Loucy (cell line): ENCODE data around the gene MUC5B.

ENCODE experiments used
- H2AFZ ChIP-seq: fragments of 200-600 bp; sonication (generic); 2 replicates; pipeline ENCODE4 v1.6.0; 2016; ENCODE audit warnings: antibody characterized with exemption, mild to moderate bottlenecking, low read length, moderate library complexity
- H3F3A ChIP-seq: fragments of 200-600 bp; 2 replicates; pipeline ENCODE4 v1.6.0; 2016; ENCODE audit warnings: antibody characterized with exemption, low read depth, mild to moderate bottlenecking
- H3K27me3 ChIP-seq: fragments of 200-600 bp; sonication (generic); 2 replicates; pipeline ENCODE4 v1.6.1; 2014; ENCODE audit warnings: low read length, mild to moderate bottlenecking; ENCODE audit not compliant: insufficient read depth, poor library complexity, severe bottlenecking
- H3K36me3 ChIP-seq: fragments of 200-600 bp; sonication (generic); 2 replicates; pipeline ENCODE4 v1.6.1; 2016; ENCODE audit warnings: low read length; ENCODE audit not compliant: insufficient read depth
- H3K4me1 ChIP-seq: fragments of 200-600 bp; sonication (generic); 2 replicates; pipeline ENCODE4 v1.5.1; 2014; ENCODE audit warnings: low read length, mild to moderate bottlenecking; ENCODE audit not compliant: insufficient read depth, poor library complexity, severe bottlenecking
- H3K4me2 ChIP-seq: fragments of 200-600 bp; sonication (generic); 2 replicates; pipeline ENCODE4 v1.6.0; 2014; ENCODE audit warnings: antibody characterized with exemption, low read length, low read depth, mild to moderate bottlenecking; ENCODE audit not compliant: poor library complexity, severe bottlenecking
- H3K4me3 ChIP-seq: fragments of 200-600 bp; sonication (generic); 2 replicates; pipeline ENCODE4 v1.5.1; 2014; ENCODE audit warnings: low read length, mild to moderate bottlenecking, mixed read lengths; ENCODE audit not compliant: poor library complexity, severe bottlenecking
- H3K79me2 ChIP-seq: fragments of 200-600 bp; sonication (generic); 2 replicates; pipeline ENCODE4 v1.6.1; 2014; ENCODE audit warnings: low read length; ENCODE audit not compliant: insufficient read depth
- H3K9ac ChIP-seq: fragments of 200-600 bp; sonication (generic); 2 replicates; pipeline ENCODE4 v1.6.0; 2014; ENCODE audit warnings: mild to moderate bottlenecking, low read depth, low read length, moderate library complexity; ENCODE audit not compliant: poor library complexity, severe bottlenecking
- H3K9me2 ChIP-seq: fragments of 200-600 bp; sonication (generic); replicated peaks from 2 replicates; pipeline ENCODE4 v1.6.1; 2016; ENCODE audit warnings: low read depth, low read length, mixed read lengths
- H3K9me3 ChIP-seq: fragments of 200-600 bp; sonication (generic); 2 replicates; pipeline ENCODE4 v1.6.1; 2014; ENCODE audit warnings: mild to moderate bottlenecking, antibody characterized with exemption, low read length, low read depth; ENCODE audit not compliant: insufficient read depth
- H4K20me1 ChIP-seq: fragments of 200-600 bp; sonication (generic); 2 replicates; pipeline ENCODE4 v1.6.0; 2014; ENCODE audit warnings: antibody characterized with exemption, low read length, mild to moderate bottlenecking; ENCODE audit not compliant: insufficient read depth, poor library complexity, severe bottlenecking
- EZH2phosphoT487 ChIP-seq: fragments of 200-600 bp; IDR thresholded peaks from 2 replicates; pipeline ENCODE4 v1.6.1; 2018; ENCODE audit warnings: antibody characterized with exemption, mild to moderate bottlenecking, moderate library complexity, borderline replicate concordance
- TF ChIP-seq, protein P1 (sequence below): fragments of 200-600 bp; sonication (generic); conservative IDR thresholded peaks from 2 replicates; pipeline ENCODE4 v1.5.1; 2014; ENCODE audit warnings: mild to moderate bottlenecking, antibody characterized with exemption, low read length

MUC5B gene

DNA sequence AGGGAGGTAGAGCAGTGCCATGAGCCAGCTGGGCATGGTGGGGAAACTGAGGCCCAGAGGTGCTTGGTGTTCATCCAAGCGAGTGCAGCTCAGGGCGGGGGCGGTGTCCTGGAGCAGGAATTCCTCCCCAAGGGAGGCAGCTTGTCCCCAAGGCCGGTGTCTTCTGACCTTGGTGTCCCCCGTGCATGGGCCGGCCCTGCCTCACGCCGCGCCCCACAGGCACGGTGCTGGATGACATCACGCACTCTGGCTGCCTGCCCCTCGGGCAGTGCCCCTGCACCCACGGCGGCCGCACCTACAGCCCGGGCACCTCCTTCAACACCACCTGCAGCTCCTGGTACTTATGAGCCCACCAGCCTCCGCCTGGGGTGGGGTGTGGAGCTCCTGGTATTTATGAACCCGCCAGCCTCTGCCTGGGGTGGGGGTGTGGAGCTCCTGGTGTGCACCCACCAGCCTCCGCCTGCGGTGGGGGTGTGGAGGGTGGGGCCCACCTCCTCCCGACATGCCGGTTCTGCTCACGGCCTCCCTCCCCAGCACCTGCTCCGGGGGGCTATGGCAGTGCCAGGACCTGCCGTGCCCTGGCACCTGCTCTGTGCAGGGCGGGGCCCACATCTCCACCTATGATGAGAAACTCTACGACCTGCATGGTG is 6.7 kb downstream of the MUC5B start:
- no peaks in the 10 kb centered on the region for H4K20me1 ChIP-seq
- H3K36me3 ChIP-seq: no peaks in the 10 kb centered on the region
- TF ChIP-seq EZH2phosphoT487: no peak
- TF ChIP-seq, protein P1, sequence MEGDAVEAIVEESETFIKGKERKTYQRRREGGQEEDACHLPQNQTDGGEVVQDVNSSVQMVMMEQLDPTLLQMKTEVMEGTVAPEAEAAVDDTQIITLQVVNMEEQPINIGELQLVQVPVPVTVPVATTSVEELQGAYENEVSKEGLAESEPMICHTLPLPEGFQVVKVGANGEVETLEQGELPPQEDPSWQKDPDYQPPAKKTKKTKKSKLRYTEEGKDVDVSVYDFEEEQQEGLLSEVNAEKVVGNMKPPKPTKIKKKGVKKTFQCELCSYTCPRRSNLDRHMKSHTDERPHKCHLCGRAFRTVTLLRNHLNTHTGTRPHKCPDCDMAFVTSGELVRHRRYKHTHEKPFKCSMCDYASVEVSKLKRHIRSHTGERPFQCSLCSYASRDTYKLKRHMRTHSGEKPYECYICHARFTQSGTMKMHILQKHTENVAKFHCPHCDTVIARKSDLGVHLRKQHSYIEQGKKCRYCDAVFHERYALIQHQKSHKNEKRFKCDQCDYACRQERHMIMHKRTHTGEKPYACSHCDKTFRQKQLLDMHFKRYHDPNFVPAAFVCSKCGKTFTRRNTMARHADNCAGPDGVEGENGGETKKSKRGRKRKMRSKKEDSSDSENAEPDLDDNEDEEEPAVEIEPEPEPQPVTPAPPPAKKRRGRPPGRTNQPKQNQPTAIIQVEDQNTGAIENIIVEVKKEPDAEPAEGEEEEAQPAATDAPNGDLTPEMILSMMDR: no peak
- no peaks in the 10 kb centered on the region for H3K4me1 ChIP-seq
- no peak overlapping the region for H3K4me2 ChIP-seq
- no peak overlapping the region for H2AFZ ChIP-seq
- no peaks in the 10 kb centered on the region for H3K27me3 ChIP-seq
- no peaks in the 10 kb centered on the region for H3K79me2 ChIP-seq
- no peak overlapping the region for H3K4me3 ChIP-seq
- H3K9ac ChIP-seq: no peak overlapping the region
- H3F3A ChIP-seq: no peaks in the 10 kb centered on the region
- H3K9me3 ChIP-seq: peaks cover 3% of the 10 kb centered on the region; the same call in 1 of the 2 replicates
- no peaks in the 10 kb centered on the region for H3K9me2 ChIP-seq

DNA sequence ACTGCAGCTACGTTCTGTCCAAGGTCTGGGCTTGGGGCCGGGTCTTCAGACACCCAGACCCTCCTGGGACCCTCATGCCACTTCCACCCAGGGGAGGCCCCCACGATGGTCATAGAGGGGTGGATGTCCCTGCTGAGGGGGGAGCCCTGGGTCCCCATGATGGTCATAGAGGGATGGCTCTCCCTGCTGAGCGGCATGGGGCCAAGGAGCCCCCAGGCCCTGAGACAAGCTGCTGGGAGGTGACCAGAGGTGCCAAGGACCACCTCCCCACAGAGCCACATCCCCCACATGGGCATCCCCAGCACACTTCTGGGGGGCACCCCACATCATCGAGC is 7.2 kb downstream of the MUC5B start:
- no peak overlapping the region for H3K4me2 ChIP-seq
- no peak overlapping the region for H3K4me3 ChIP-seq
- no peaks in the 10 kb centered on the region for H3K36me3 ChIP-seq
- H3F3A ChIP-seq: no peaks in the 10 kb centered on the region
- H4K20me1 ChIP-seq: no peaks in the 10 kb centered on the region
- H3K9me2 ChIP-seq: no peaks in the 10 kb centered on the region
- H3K79me2 ChIP-seq: no peaks in the 10 kb centered on the region
- peaks cover 3% of the 10 kb centered on the region; the same call in 1 of the 2 replicates for H3K9me3 ChIP-seq
- no peak overlapping the region for H3K9ac ChIP-seq
- TF ChIP-seq EZH2phosphoT487: no peak
- TF ChIP-seq, protein P1: no peak
- no peaks in the 10 kb centered on the region for H3K4me1 ChIP-seq
- H2AFZ ChIP-seq: no peak overlapping the region
- H3K27me3 ChIP-seq: no peaks in the 10 kb centered on the region

DNA sequence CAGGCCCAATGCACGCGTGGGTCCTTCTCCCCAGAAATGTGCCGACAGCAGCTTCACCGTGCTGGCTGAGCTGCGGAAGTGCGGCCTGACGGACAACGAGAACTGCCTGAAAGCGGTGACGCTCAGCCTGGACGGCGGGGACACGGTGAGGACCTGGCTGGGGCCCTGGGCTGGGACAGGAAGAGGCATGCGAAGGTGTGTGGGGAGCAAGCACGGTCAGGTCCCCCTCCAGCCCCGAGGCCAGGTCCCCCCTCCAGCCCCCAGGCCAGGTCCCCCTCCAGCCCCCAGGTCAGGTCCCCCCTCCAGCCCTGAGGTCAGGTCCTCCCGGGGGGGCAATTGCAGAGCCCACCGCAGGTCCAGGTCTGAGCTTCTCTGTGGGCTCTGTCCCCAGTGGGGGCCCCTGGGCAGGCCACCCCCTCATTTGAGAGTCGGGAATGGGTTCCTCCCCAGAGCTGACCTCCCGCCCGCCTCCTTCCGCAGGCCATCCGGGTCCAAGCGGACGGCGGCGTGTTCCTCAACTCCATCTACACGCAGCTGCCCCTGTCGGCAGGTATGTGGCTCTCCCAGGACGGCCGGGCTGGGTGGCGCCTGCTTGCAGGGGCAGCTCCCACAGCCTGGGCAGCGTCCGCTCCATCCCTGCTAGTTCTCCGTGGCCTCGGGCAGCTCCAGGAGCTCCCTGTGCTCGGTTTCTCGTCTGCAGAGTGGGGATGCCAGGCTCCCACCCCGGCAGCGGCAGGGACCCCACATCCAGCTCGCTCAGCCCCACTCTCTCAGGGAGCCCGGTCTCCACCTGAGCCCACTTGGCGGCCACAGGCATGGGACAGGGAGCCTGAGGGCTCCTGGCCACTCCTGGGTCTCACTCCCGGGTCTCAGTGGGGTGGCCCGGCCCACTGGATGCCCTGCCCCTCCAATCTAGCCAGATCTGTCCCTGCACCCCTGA is 7.9 kb downstream of the MUC5B start:
- no peak for TF ChIP-seq EZH2phosphoT487
- TF ChIP-seq, protein P1: no peak
- no peaks in the 10 kb centered on the region for H3K9me2 ChIP-seq
- no peaks in the 10 kb centered on the region for H3F3A ChIP-seq
- H3K4me1 ChIP-seq: no peaks in the 10 kb centered on the region
- H3K79me2 ChIP-seq: no peaks in the 10 kb centered on the region
- peaks cover 3% of the 10 kb centered on the region; the same call in 1 of the 2 replicates for H3K9me3 ChIP-seq
- no peak overlapping the region for H3K9ac ChIP-seq
- H2AFZ ChIP-seq: no peak overlapping the region
- no peaks in the 10 kb centered on the region for H3K36me3 ChIP-seq
- H3K4me3 ChIP-seq: no peak overlapping the region
- no peaks in the 10 kb centered on the region for H4K20me1 ChIP-seq
- no peak overlapping the region for H3K4me2 ChIP-seq
- no peaks in the 10 kb centered on the region for H3K27me3 ChIP-seq
